GM12878 (cell line): ENCODE results near the gene REPS2. TPM values are rescaled to one million over a fixed set of nuclear protein-coding genes. Genes with fewer than 3 reads are reported as not detected.

Source experiments
- ATAC-seq: fragments of 200-7000 bp; cut with Tn5 transposase; 3 replicates; pipeline ENCODE4 v1.9.1; 2020; ENCODE audit warnings: mild to moderate bottlenecking, moderate library complexity
- BruUV-seq: library from RNA; stranded (reverse); fragments of 400-500 nt; replicated peaks from 2 replicates; lab custom pipeline; 2021; lab: Mats Ljungman, UMichigan
- CTCF ChIA-PET: fragments of 300-600 bp; sonication (Branson Sonifier 250); formaldehyde crosslinking; extraction: SDS; loops from one replicate; lab custom pipeline; 2021; ENCODE audit warnings: inconsistent platforms; lab: Yijun Ruan, JAX
- POLR2A ChIA-PET: fragments of 350-600 bp; formaldehyde crosslinking; extraction: SDS; loops from one replicate; lab custom pipeline; 2021; ENCODE audit warnings: inconsistent platforms; lab: Charles Lee
- RAD21 ChIA-PET: fragments of 300-600 bp; sonication (Branson Sonifier 250); formaldehyde crosslinking; loops from one replicate; lab custom pipeline; 2023; ENCODE audit warnings: antibody characterized with exemption; ENCODE audit not compliant: unreplicated experiment; lab: Charles Lee
- SMC1A ChIA-PET: fragments of 300-600 bp; sonication (Branson Sonifier 250); formaldehyde crosslinking; loops from one replicate; lab custom pipeline; 2023; ENCODE audit not compliant: unreplicated experiment, uncharacterized antibody; lab: Charles Lee
- DNase-seq: peaks from one replicate; pipeline ENCODE4 v3.0.0-alpha.2; 2011; ENCODE audit warnings: low read depth, low spot score
- FAIRE-seq: peaks from 3 replicates; lab custom pipeline; 2011; peaks lifted over from hg19 to GRCh38; lab: Jason Lieb, UNC
- H2AFZ ChIP-seq: 2 replicates; pipeline ENCODE4 v1.6.0; 2011; ENCODE audit warnings: low read depth, low read length, control low read depth; ENCODE audit not compliant: control insufficient read depth
- H3K27ac ChIP-seq: 2 replicates; pipeline ENCODE4 v1.5.1; 2011; ENCODE audit warnings: control low read depth; ENCODE audit not compliant: control insufficient read depth, insufficient read depth
- H3K27me3 ChIP-seq, 2 experiments: replicated peaks in 1 of 2; 2 replicates each; pipeline versions ENCODE4 v1.6.0 to v1.6.1; 2011; ENCODE audit warnings: low read length in 1 of 2; ENCODE audit not compliant: control insufficient read depth in 2 of 2, insufficient read depth in 2 of 2
- H3K36me3 ChIP-seq, 2 experiments: 2 replicates each; pipeline ENCODE4 v1.5.1; 2011; ENCODE audit warnings: low read length in 1 of 2; ENCODE audit not compliant: control insufficient read depth in 2 of 2, insufficient read depth in 2 of 2
- H3K4me1 ChIP-seq: 2 replicates; pipeline ENCODE4 v1.6.1; 2011; ENCODE audit warnings: mild to moderate bottlenecking, low read length, moderate library complexity, mixed read lengths; ENCODE audit not compliant: control insufficient read depth, insufficient read depth
- H3K4me2 ChIP-seq: 2 replicates; pipeline ENCODE4 v1.6.0; 2011; ENCODE audit warnings: control low read depth; ENCODE audit not compliant: control insufficient read depth, insufficient read depth
- H3K4me3 ChIP-seq: fragments of 200-600 bp; sonication (generic); 2 replicates; pipeline ENCODE4 v1.5.1; 2016
- H3K79me2 ChIP-seq: 2 replicates; pipeline ENCODE4 v1.6.0; 2011; ENCODE audit warnings: low read length; ENCODE audit not compliant: control insufficient read depth, insufficient read depth
- H3K9ac ChIP-seq: 2 replicates; pipeline ENCODE4 v1.8.0; 2011; ENCODE audit warnings: low read length, control low read depth, mixed read lengths; ENCODE audit not compliant: control insufficient read depth, insufficient read depth
- H3K9me3 ChIP-seq: replicated peaks from 3 replicates; pipeline ENCODE4 v1.5.1; 2011; ENCODE audit warnings: mild to moderate bottlenecking, low read length; ENCODE audit not compliant: control insufficient read depth, insufficient read depth
- H4K20me1 ChIP-seq: 2 replicates; pipeline ENCODE4 v1.6.0; 2011; ENCODE audit not compliant: control insufficient read depth, insufficient read depth
- BACH1 ChIP-seq: fragments of 450-650 bp; IDR thresholded peaks from 2 replicates; pipeline ENCODE4 v1.6.1; 2017; ENCODE audit warnings: mild to moderate bottlenecking, borderline replicate concordance
- BCL11A ChIP-seq: IDR thresholded peaks from 2 replicates; pipeline ENCODE4 v1.6.1; 2011; ENCODE audit warnings: low read depth, low read length
- BHLHE40 ChIP-seq, 2 experiments: fragments of 450-650 bp in 1 of 2; IDR thresholded peaks; 2 replicates each; pipeline ENCODE4 v1.6.1; 2011 to 2017; ENCODE audit warnings: low read depth in 2 of 2, borderline replicate concordance in 1 of 2, improper control_type of control experiment in 1 of 2, low read length in 1 of 2, mild to moderate bottlenecking in 1 of 2
- BRCA1 ChIP-seq: IDR thresholded peaks from 2 replicates; pipeline ENCODE4 v1.6.1; 2011; ENCODE audit warnings: low read depth, low read length, improper control_type of control experiment
- CBX5 ChIP-seq: sonication (generic); IDR thresholded peaks from 2 replicates; pipeline ENCODE4 v1.6.1; 2016; ENCODE audit warnings: low read depth, moderate library complexity, mild to moderate bottlenecking, inconsistent platforms
- EED ChIP-seq: sonication (generic); IDR thresholded peaks from 2 replicates; pipeline ENCODE4 v1.6.1; 2016; ENCODE audit warnings: antibody characterized with exemption, low read depth
- EGR1 ChIP-seq, 2 experiments: IDR thresholded peaks; 1 replicate in 1 of 2; 2 replicates in 1 of 2; pipeline ENCODE4 v1.6.1; 2011 to 2012; ENCODE audit warnings: low read depth in 2 of 2, low read length in 2 of 2, borderline replicate concordance in 1 of 2, mild to moderate bottlenecking in 1 of 2, moderate library complexity in 1 of 2
- KLF5 ChIP-seq: fragments of 450-650 bp; IDR thresholded peaks from 2 replicates; pipeline ENCODE4 v1.6.1; 2014; ENCODE audit warnings: mild to moderate bottlenecking; ENCODE audit not compliant: partially characterized antibody
- MYC ChIP-seq: IDR thresholded peaks from 2 replicates; pipeline ENCODE4 v1.6.1; 2011; ENCODE audit warnings: mild to moderate bottlenecking, low read length, moderate library complexity, inconsistent platforms; ENCODE audit not compliant: insufficient read depth, insufficient replicate concordance, insufficient read length, severe bottlenecking
- STAT3 ChIP-seq: IDR thresholded peaks from 2 replicates; pipeline ENCODE4 v1.6.1; 2011; ENCODE audit warnings: low read depth, low read length, improper control_type of control experiment
- YBX1 ChIP-seq: fragments of 450-650 bp; IDR thresholded peaks from 2 replicates; pipeline ENCODE4 v1.6.1; 2016; ENCODE audit warnings: antibody characterized with exemption
- WGBS: methylation state at CpG from one replicate; pipeline ENCODE4 v1.1.6; 2016; ENCODE audit warnings: low lambda C conversion rate; ENCODE audit not compliant: insufficient replicate concordance, insufficient coverage; ENCODE audit errors: missing lambda C conversion rate; 5-methylcytosine and 5-hydroxymethylcytosine counted together
- in situ Hi-C: fragments of 300-500 bp; cut with MboI; formaldehyde crosslinking; loops from 9 replicates; pipeline ENCODE4 v1.14.3; 2018; ENCODE audit warnings: mixed read lengths
- intact Hi-C: fragments of 100-400 bp; cut with micrococcal nuclease; formaldehyde crosslinking; loops from one replicate; pipeline ENCODE4 v1.14.2; 2022; ENCODE audit not compliant: unreplicated experiment
- polyA plus RNA-seq, 11 experiments: library from polyadenylated mRNA; depleted of rRNA in 4 of 11; unstranded in 6 of 11; stranded (reverse) in 5 of 11; fragments of >200 nt; fragmentation: Nextera tagmentation in 4 of 11; fragmentation: Illumina TruSeq in 1 of 11; extraction: Ambion mirVana in 4 of 11; extraction: Trizol in 1 of 11; gene quantifications; 1 replicate in 1 of 11; 2 replicates in 10 of 11; pipeline versions ENCODE4 v1.2.1 to v1.2.3, GENCODE V29; 2011 to 2016; ENCODE audit warnings: inconsistent platforms in 2 of 11, missing spikeins in 2 of 11, low read depth in 1 of 11
- total RNA-seq, 4 experiments: library from RNA; depleted of rRNA in 3 of 4; stranded (reverse); fragments of >200 nt in 3 of 4; fragmentation: Illumina TruSeq in 1 of 4; extraction: Trizol in 1 of 4; gene quantifications; 2 replicates each; pipeline versions ENCODE4 v1.2.1 to v1.2.3, GENCODE V29; 2013 to 2021
- TF ChIP-seq, protein P1 (sequence below): fragments of 450-650 bp; IDR thresholded peaks from 2 replicates; pipeline ENCODE4 v1.6.1; 2014; ENCODE audit warnings: mild to moderate bottlenecking
- TF ChIP-seq, protein P2 (sequence below): fragments of 450-650 bp; IDR thresholded peaks from 2 replicates; pipeline ENCODE4 v1.6.1; 2018; ENCODE audit warnings: borderline replicate concordance, mild to moderate bottlenecking; ENCODE audit not compliant: partially characterized antibody
- TF ChIP-seq, protein P3 (sequence below): fragments of 450-650 bp; formaldehyde crosslinking; IDR thresholded peaks from 2 replicates; pipeline ENCODE4 v1.5.0; 2022; ENCODE audit warnings: mild to moderate bottlenecking, missing genetic modification characterization
- TF ChIP-seq, protein P4 (sequence below): IDR thresholded peaks from 2 replicates; pipeline ENCODE4 v1.6.1; 2011; ENCODE audit warnings: mild to moderate bottlenecking, low read depth, low read length, moderate library complexity; ENCODE audit not compliant: insufficient replicate concordance

Gene REPS2
- total and polyA plus RNA-seq, 10 of the 15 experiments (the other 5 are each of a cell fraction or from before 2014, with no cell fraction given), result 2.1 to 6.8 (median 3.9) TPM

DNA sequence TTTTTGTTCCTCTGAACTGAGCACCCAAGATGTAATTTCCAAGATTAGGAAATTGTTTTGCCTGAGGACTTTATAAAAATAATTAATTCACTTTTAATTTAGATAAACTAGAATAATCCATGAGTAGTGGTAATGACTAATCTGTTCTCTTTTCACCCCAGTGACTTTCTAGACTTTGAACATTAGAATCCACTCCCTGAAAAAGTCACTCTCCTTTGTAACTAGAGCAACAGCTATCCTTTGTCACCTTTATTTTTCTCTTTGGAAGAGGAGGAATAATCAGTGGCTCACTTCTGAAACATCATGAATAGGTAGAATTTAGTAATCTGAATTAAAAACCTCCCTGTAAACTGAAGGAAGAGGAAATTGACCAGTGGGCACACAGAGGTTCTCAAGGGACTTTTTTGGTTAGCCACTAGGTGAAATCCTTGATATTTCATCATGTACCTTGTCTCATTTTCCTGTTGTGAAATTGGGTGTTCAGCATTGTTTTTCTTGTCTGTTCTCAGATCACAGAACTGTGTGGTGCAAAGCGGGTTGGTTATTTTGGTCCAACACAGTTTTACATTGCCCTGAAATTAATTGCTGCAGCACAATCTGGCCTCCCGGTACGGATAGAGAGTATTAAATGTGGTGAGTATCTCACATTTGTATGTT, 59.4 kb downstream of the REPS2 start:
- H3K27me3 ChIP-seq, result peaks cover 0 to 3% of the 10 kb centered on the region in 2 experiments; a peak in 1 of 4 replicates
- ChIA-PET POLR2A (no interaction called here), SMC1A (interaction anchor here (1.1 to 7.4 kb wide), 3 partner anchors 11 to 124 kb away, joined by 3 to 67 read pairs (median 18); no protein-coding TSS in a partner anchor), RAD21 (interaction anchor here (0.6 to 3.8 kb wide), 3 partner anchors 39 to 124 kb away, joined by 3 to 30 read pairs (median 3); no protein-coding TSS in a partner anchor), CTCF (interaction anchor here (0.8 to 6.1 kb wide), 7 partner anchors 9 to 121 kb away, joined by 3 to 96 read pairs (median 8); no protein-coding TSS in a partner anchor)
- no peaks in the 10 kb centered on the region for H3K4me1 ChIP-seq
- FAIRE-seq (no peak), DNase-seq (no peak), ATAC-seq (peak; percentile 66)
- no peaks in the 10 kb centered on the region for H3K36me3 ChIP-seq
- H3K4me2 ChIP-seq, result no peak overlapping the region
- no peak overlapping the region for H3K4me3 ChIP-seq
- no peaks in the 10 kb centered on the region for H4K20me1 ChIP-seq
- H2AFZ ChIP-seq, result no peak overlapping the region
- intact Hi-C loops (no loop called here), in situ Hi-C loops (no loop called here)
- H3K9me3 ChIP-seq, result no peaks in the 10 kb centered on the region
- no TSS peak for BruUV-seq
- H3K27ac ChIP-seq, result no peak overlapping the region
- 65% methylated on average over 3 of the region's 3 CpGs for WGBS
- H3K9ac ChIP-seq, result no peak overlapping the region
- H3K79me2 ChIP-seq, result no peaks in the 10 kb centered on the region
- no peak for TF ChIP-seq STAT3
- TF ChIP-seq, protein P1, sequence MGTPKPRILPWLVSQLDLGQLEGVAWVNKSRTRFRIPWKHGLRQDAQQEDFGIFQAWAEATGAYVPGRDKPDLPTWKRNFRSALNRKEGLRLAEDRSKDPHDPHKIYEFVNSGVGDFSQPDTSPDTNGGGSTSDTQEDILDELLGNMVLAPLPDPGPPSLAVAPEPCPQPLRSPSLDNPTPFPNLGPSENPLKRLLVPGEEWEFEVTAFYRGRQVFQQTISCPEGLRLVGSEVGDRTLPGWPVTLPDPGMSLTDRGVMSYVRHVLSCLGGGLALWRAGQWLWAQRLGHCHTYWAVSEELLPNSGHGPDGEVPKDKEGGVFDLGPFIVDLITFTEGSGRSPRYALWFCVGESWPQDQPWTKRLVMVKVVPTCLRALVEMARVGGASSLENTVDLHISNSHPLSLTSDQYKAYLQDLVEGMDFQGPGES, result no peak
- no peak for TF ChIP-seq EED
- TF ChIP-seq KLF5, result no peak
- TF ChIP-seq, protein P2, sequence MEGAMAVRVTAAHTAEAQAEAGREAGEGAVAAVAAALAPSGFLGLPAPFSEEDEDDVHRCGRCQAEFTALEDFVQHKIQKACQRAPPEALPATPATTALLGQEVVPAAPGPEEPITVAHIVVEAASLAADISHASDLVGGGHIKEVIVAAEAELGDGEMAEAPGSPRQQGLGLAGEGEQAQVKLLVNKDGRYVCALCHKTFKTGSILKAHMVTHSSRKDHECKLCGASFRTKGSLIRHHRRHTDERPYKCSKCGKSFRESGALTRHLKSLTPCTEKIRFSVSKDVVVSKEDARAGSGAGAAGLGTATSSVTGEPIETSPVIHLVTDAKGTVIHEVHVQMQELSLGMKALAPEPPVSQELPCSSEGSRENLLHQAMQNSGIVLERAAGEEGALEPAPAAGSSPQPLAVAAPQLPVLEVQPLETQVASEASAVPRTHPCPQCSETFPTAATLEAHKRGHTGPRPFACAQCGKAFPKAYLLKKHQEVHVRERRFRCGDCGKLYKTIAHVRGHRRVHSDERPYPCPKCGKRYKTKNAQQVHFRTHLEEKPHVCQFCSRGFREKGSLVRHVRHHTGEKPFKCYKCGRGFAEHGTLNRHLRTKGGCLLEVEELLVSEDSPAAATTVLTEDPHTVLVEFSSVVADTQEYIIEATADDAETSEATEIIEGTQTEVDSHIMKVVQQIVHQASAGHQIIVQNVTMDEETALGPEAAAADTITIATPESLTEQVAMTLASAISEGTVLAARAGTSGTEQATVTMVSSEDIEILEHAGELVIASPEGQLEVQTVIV, result no peak
- TF ChIP-seq MYC, result no peak
- no peak for TF ChIP-seq EGR1 (IDR thresholded peaks at IDR 0.05; ENCODE audit: borderline replicate concordance in 1 of 2, low read depth in 2 of 2, low read length in 2 of 2)
- TF ChIP-seq BHLHE40 (IDR thresholded peaks at IDR 0.05; ENCODE audit: borderline replicate concordance in 1 of 2, low read depth in 2 of 2, low read length in 1 of 2), result no peak
- TF ChIP-seq, protein P3, sequence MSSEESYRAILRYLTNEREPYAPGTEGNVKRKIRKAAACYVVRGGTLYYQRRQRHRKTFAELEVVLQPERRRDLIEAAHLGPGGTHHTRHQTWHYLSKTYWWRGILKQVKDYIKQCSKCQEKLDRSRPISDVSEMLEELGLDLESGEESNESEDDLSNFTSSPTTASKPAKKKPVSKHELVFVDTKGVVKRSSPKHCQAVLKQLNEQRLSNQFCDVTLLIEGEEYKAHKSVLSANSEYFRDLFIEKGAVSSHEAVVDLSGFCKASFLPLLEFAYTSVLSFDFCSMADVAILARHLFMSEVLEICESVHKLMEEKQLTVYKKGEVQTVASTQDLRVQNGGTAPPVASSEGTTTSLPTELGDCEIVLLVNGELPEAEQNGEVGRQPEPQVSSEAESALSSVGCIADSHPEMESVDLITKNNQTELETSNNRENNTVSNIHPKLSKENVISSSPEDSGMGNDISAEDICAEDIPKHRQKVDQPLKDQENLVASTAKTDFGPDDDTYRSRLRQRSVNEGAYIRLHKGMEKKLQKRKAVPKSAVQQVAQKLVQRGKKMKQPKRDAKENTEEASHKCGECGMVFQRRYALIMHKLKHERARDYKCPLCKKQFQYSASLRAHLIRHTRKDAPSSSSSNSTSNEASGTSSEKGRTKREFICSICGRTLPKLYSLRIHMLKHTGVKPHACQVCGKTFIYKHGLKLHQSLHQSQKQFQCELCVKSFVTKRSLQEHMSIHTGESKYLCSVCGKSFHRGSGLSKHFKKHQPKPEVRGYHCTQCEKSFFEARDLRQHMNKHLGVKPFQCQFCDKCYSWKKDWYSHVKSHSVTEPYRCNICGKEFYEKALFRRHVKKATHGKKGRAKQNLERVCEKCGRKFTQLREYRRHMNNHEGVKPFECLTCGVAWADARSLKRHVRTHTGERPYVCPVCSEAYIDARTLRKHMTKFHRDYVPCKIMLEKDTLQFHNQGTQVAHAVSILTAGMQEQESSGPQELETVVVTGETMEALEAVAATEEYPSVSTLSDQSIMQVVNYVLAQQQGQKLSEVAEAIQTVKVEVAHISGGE (CRISPR knock-in tag), result no peak
- TF ChIP-seq BCL11A, result no peak
- no peak for TF ChIP-seq BRCA1
- TF ChIP-seq YBX1, result no peak
- TF ChIP-seq CBX5, result no peak
- TF ChIP-seq BACH1, result no peak
- TF ChIP-seq, protein P4, sequence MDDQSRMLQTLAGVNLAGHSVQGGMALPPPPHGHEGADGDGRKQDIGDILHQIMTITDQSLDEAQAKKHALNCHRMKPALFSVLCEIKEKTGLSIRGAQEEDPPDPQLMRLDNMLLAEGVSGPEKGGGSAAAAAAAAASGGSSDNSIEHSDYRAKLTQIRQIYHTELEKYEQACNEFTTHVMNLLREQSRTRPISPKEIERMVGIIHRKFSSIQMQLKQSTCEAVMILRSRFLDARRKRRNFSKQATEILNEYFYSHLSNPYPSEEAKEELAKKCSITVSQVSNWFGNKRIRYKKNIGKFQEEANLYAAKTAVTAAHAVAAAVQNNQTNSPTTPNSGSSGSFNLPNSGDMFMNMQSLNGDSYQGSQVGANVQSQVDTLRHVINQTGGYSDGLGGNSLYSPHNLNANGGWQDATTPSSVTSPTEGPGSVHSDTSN, result no peak
